WTC11 (cell line): ENCODE data around the gene KLHL29. TPM values are rescaled to one million over a fixed set of nuclear protein-coding genes. Genes with fewer than 3 reads are reported as not detected.
"Not testable (repeated sequence)": the region's sequence is repeated elsewhere in the genome, so short reads cannot be mapped to it uniquely, and the experiment has no call there.

Source experiments
- ATAC-seq: fragments of 200-7000 bp; cut with Tn5 transposase; 2 replicates; pipeline ENCODE4 v1.10.0; 2021; ENCODE audit warnings: mild to moderate bottlenecking, moderate library complexity
- CTCF ChIA-PET: fragments of 300-600 bp; sonication (Branson Sonifier 250); formaldehyde crosslinking; loops from one replicate; lab custom pipeline; 2021; ENCODE audit warnings: antibody characterized with exemption; lab: Charles Lee
- POLR2A ChIA-PET: fragments of 350-600 bp; sonication (Branson Sonifier 250); formaldehyde crosslinking; loops from one replicate; lab custom pipeline; 2021; ENCODE audit warnings: antibody characterized with exemption; lab: Charles Lee
- DNase-seq: peaks from one replicate; pipeline ENCODE4 v3.0.0; 2021; ENCODE audit warnings: low spot score
- H3K27ac Mint-ChIP-seq: 2 replicates; pipeline ENCODE4 v1.8.0; 2021; ENCODE audit warnings: mixed read lengths
- H3K27me3 Mint-ChIP-seq: 2 replicates; pipeline ENCODE4 v1.8.0; 2021; ENCODE audit warnings: low read depth, mild to moderate bottlenecking, moderate library complexity, mixed read lengths
- H3K36me3 Mint-ChIP-seq: 2 replicates; pipeline ENCODE4 v1.8.0; 2021; ENCODE audit warnings: mixed read lengths
- H3K4me1 Mint-ChIP-seq: 2 replicates; pipeline ENCODE4 v1.8.0; 2022; ENCODE audit warnings: mixed read lengths
- H3K4me3 Mint-ChIP-seq: 2 replicates; pipeline ENCODE4 v1.8.0; 2021; ENCODE audit warnings: mild to moderate bottlenecking, moderate library complexity, mixed read lengths
- H3K9me3 Mint-ChIP-seq: 2 replicates; pipeline ENCODE4 v1.8.0; 2021; ENCODE audit warnings: mixed read lengths
- ATF1 ChIP-seq: sonication (generic); formaldehyde crosslinking; IDR thresholded peaks from 2 replicates; pipeline ENCODE4 v1.8.1; 2023; ENCODE audit warnings: mild to moderate bottlenecking, moderate library complexity, missing genetic modification reagents
- ELF4 ChIP-seq: sonication (generic); formaldehyde crosslinking; IDR thresholded peaks from 2 replicates; pipeline ENCODE4 v1.8.1; 2022; ENCODE audit warnings: low read depth, mild to moderate bottlenecking, moderate library complexity, missing genetic modification reagents
- ETV6 ChIP-seq: sonication (generic); formaldehyde crosslinking; IDR thresholded peaks from 2 replicates; pipeline ENCODE4 v1.8.1; 2022; ENCODE audit warnings: mild to moderate bottlenecking, missing genetic modification reagents
- FOXK1 ChIP-seq: sonication (generic); formaldehyde crosslinking; IDR thresholded peaks from 2 replicates; pipeline ENCODE4 v1.8.0; 2022; ENCODE audit warnings: mild to moderate bottlenecking, moderate library complexity, missing genetic modification reagents
- GRHL2 ChIP-seq: fragments of 250-450 bp; sonication (Bioruptor Pico); IDR thresholded peaks from 2 replicates; pipeline ENCODE4 v1.8.0; 2022; ENCODE audit warnings: mild to moderate bottlenecking, moderate library complexity; ENCODE audit not compliant: insufficient replicate concordance, severe bottlenecking
- MXD4 ChIP-seq: fragments of 250-450 bp; sonication (Bioruptor Pico); IDR thresholded peaks from 2 replicates; pipeline ENCODE4 v1.8.0; 2021; ENCODE audit warnings: mild to moderate bottlenecking, moderate library complexity, borderline replicate concordance
- MYBL2 ChIP-seq: sonication (generic); formaldehyde crosslinking; IDR thresholded peaks from 2 replicates; pipeline ENCODE4 v1.8.1; 2023; ENCODE audit warnings: mild to moderate bottlenecking, moderate library complexity, missing genetic modification reagents
- NFATC4 ChIP-seq: fragments of 250-450 bp; sonication (Bioruptor Pico); IDR thresholded peaks from 2 replicates; pipeline ENCODE4 v1.9.0; 2021; ENCODE audit warnings: mild to moderate bottlenecking
- NFE2L1 ChIP-seq: sonication (generic); formaldehyde crosslinking; IDR thresholded peaks from 2 replicates; pipeline ENCODE4 v1.8.1; 2023; ENCODE audit warnings: missing genetic modification reagents
- RELA ChIP-seq: sonication (generic); formaldehyde crosslinking; IDR thresholded peaks from 2 replicates; pipeline ENCODE4 v1.8.1; 2022; ENCODE audit warnings: missing genetic modification reagents, mild to moderate bottlenecking, borderline replicate concordance
- RORB ChIP-seq: fragments of 250-450 bp; sonication (Bioruptor Pico); IDR thresholded peaks from 2 replicates; pipeline ENCODE4 v1.9.0; 2021; ENCODE audit warnings: mild to moderate bottlenecking
- SMAD4 ChIP-seq: sonication (generic); formaldehyde crosslinking; IDR thresholded peaks from 2 replicates; pipeline ENCODE4 v1.8.0; 2022; ENCODE audit warnings: mild to moderate bottlenecking, missing genetic modification reagents
- SOX15 ChIP-seq: fragments of 250-450 bp; sonication (Bioruptor Pico); IDR thresholded peaks from 2 replicates; pipeline ENCODE4 v1.9.0; 2021; ENCODE audit warnings: mild to moderate bottlenecking
- TCF7 ChIP-seq: sonication (generic); formaldehyde crosslinking; IDR thresholded peaks from 2 replicates; pipeline ENCODE4 v1.8.0; 2022; ENCODE audit warnings: mild to moderate bottlenecking, low read depth, missing genetic modification reagents, moderate library complexity
- total RNA-seq: library from RNA; stranded (reverse); gene quantifications from 3 replicates; pipeline ENCODE4 v1.2.3, GENCODE V29; 2021
- TF ChIP-seq, protein P1 (sequence below): sonication (generic); formaldehyde crosslinking; IDR thresholded peaks from 2 replicates; pipeline ENCODE4 v1.8.0; 2022; ENCODE audit warnings: mild to moderate bottlenecking, missing genetic modification reagents
- TF ChIP-seq, protein P2 (sequence below): fragments of 250-450 bp; sonication (Bioruptor Pico); IDR thresholded peaks from 2 replicates; pipeline ENCODE4 v1.9.0; 2021; ENCODE audit warnings: mild to moderate bottlenecking
- TF ChIP-seq, protein P3 (sequence below): sonication (generic); formaldehyde crosslinking; IDR thresholded peaks from 2 replicates; pipeline ENCODE4 v1.8.0; 2023; ENCODE audit warnings: mild to moderate bottlenecking, missing genetic modification reagents
- TF ChIP-seq, protein P4 (sequence below): sonication (generic); formaldehyde crosslinking; IDR thresholded peaks from 2 replicates; pipeline ENCODE4 v1.8.1; 2023; ENCODE audit warnings: mild to moderate bottlenecking, missing genetic modification reagents
- TF ChIP-seq, protein P5 (sequence below): sonication (generic); formaldehyde crosslinking; IDR thresholded peaks from 2 replicates; pipeline ENCODE4 v1.8.1; 2023; ENCODE audit warnings: mild to moderate bottlenecking, missing genetic modification reagents
- TF ChIP-seq, protein P6 (sequence below): sonication (generic); formaldehyde crosslinking; IDR thresholded peaks from 2 replicates; pipeline ENCODE4 v1.8.0; 2022; ENCODE audit warnings: mild to moderate bottlenecking, missing genetic modification reagents

KLHL29 gene
- total RNA-seq, 1 experiment from 2014 or later: 7.1 TPM

DNA sequence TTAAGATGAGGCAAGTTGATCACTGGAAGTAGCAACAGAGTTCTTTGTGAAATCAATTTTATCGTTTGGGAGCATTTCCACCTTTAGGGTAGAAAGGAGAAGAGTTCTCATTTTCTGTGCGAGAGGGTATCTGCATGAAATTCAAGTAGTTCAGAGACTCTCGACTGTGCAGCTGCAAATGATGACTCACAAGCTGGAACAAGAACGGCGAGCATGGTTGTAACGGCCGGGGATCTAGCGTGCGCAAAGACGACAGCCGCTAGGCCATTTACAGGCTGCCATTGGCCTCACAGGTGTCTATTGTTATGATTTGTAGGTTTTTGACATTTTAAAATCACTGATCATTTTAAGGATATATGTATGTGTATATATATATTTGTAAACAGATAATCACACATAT lies 5.2 kb downstream of the KLHL29 start:
- peaks cover 34% of the 10 kb centered on the region for H3K27me3 Mint-ChIP-seq
- POLR2A ChIA-PET: no interaction called here

DNA sequence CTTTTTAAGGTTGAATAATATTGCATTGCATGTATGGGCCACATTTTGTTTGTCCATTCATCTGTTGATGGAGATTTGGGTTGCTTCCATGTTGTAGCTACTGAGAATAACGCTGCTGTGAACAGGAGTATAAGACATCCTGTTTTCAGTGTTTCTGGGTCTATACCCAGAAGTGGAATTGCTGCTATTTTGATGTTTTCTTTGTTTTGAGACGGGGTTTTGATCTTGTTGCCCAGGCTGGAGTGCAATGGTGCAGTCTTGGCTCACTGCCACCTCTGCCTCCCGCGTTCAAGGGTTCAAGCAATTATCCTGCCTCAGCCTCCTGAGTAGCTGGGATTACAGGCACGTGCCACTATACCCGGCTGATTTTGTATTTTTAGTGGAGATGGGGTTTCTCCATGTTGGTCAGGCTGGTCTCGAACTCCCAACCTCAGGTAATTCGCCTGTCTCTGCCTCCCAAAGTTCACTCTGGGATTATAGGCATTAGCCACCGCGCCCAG lies 6.3 kb downstream of the KLHL29 start:
- DNase-seq, ATAC-seq, H3K27ac Mint-ChIP-seq, POLR2A ChIA-PET, H3K36me3 Mint-ChIP-seq, CTCF ChIA-PET, H3K9me3 Mint-ChIP-seq, H3K4me3 Mint-ChIP-seq: not testable (repeated sequence)
- Mint-ChIP-seq H3K4me1 (peaks cover 57% of the 10 kb centered on the region), H3K27me3 (peaks cover 28% of the 10 kb centered on the region)

More for the DNA sequence above, 5.2 kb downstream of the KLHL29 start:
- no peak overlapping the region for H3K4me3 Mint-ChIP-seq
- H3K36me3 Mint-ChIP-seq: no peaks in the 10 kb centered on the region
- CTCF ChIA-PET: no interaction called here
- no peaks in the 10 kb centered on the region for H3K9me3 Mint-ChIP-seq
- no peak for DNase-seq
- ATAC-seq: no peak
- TF ChIP-seq MXD4 (CRISPR knock-in tag): no peak
- TF ChIP-seq NFE2L1 (CRISPR knock-in tag): no peak
- TF ChIP-seq, protein P1, sequence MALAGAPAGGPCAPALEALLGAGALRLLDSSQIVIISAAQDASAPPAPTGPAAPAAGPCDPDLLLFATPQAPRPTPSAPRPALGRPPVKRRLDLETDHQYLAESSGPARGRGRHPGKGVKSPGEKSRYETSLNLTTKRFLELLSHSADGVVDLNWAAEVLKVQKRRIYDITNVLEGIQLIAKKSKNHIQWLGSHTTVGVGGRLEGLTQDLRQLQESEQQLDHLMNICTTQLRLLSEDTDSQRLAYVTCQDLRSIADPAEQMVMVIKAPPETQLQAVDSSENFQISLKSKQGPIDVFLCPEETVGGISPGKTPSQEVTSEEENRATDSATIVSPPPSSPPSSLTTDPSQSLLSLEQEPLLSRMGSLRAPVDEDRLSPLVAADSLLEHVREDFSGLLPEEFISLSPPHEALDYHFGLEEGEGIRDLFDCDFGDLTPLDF (CRISPR knock-in tag): no peak
- no peak for TF ChIP-seq RELA (CRISPR knock-in tag)
- TF ChIP-seq, protein P2, sequence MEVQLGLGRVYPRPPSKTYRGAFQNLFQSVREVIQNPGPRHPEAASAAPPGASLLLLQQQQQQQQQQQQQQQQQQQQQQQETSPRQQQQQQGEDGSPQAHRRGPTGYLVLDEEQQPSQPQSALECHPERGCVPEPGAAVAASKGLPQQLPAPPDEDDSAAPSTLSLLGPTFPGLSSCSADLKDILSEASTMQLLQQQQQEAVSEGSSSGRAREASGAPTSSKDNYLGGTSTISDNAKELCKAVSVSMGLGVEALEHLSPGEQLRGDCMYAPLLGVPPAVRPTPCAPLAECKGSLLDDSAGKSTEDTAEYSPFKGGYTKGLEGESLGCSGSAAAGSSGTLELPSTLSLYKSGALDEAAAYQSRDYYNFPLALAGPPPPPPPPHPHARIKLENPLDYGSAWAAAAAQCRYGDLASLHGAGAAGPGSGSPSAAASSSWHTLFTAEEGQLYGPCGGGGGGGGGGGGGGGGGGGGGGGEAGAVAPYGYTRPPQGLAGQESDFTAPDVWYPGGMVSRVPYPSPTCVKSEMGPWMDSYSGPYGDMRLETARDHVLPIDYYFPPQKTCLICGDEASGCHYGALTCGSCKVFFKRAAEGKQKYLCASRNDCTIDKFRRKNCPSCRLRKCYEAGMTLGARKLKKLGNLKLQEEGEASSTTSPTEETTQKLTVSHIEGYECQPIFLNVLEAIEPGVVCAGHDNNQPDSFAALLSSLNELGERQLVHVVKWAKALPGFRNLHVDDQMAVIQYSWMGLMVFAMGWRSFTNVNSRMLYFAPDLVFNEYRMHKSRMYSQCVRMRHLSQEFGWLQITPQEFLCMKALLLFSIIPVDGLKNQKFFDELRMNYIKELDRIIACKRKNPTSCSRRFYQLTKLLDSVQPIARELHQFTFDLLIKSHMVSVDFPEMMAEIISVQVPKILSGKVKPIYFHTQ: no peak
- no peak for TF ChIP-seq ELF4 (CRISPR knock-in tag)
- no peak for TF ChIP-seq FOXK1
- TF ChIP-seq TCF7 (CRISPR knock-in tag): no peak
- no peak for TF ChIP-seq SOX15
- TF ChIP-seq, protein P3, sequence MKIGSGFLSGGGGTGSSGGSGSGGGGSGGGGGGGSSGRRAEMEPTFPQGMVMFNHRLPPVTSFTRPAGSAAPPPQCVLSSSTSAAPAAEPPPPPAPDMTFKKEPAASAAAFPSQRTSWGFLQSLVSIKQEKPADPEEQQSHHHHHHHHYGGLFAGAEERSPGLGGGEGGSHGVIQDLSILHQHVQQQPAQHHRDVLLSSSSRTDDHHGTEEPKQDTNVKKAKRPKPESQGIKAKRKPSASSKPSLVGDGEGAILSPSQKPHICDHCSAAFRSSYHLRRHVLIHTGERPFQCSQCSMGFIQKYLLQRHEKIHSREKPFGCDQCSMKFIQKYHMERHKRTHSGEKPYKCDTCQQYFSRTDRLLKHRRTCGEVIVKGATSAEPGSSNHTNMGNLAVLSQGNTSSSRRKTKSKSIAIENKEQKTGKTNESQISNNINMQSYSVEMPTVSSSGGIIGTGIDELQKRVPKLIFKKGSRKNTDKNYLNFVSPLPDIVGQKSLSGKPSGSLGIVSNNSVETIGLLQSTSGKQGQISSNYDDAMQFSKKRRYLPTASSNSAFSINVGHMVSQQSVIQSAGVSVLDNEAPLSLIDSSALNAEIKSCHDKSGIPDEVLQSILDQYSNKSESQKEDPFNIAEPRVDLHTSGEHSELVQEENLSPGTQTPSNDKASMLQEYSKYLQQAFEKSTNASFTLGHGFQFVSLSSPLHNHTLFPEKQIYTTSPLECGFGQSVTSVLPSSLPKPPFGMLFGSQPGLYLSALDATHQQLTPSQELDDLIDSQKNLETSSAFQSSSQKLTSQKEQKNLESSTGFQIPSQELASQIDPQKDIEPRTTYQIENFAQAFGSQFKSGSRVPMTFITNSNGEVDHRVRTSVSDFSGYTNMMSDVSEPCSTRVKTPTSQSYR (CRISPR knock-in tag): no peak
- no peak for TF ChIP-seq SMAD4
- TF ChIP-seq NFATC4: no peak
- no peak for TF ChIP-seq MYBL2
- no peak for TF ChIP-seq ATF1 (CRISPR knock-in tag)
- TF ChIP-seq ETV6 (CRISPR knock-in tag): no peak
- TF ChIP-seq, protein P4, sequence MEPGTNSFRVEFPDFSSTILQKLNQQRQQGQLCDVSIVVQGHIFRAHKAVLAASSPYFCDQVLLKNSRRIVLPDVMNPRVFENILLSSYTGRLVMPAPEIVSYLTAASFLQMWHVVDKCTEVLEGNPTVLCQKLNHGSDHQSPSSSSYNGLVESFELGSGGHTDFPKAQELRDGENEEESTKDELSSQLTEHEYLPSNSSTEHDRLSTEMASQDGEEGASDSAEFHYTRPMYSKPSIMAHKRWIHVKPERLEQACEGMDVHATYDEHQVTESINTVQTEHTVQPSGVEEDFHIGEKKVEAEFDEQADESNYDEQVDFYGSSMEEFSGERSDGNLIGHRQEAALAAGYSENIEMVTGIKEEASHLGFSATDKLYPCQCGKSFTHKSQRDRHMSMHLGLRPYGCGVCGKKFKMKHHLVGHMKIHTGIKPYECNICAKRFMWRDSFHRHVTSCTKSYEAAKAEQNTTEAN (CRISPR knock-in tag): no peak
- TF ChIP-seq, protein P5, sequence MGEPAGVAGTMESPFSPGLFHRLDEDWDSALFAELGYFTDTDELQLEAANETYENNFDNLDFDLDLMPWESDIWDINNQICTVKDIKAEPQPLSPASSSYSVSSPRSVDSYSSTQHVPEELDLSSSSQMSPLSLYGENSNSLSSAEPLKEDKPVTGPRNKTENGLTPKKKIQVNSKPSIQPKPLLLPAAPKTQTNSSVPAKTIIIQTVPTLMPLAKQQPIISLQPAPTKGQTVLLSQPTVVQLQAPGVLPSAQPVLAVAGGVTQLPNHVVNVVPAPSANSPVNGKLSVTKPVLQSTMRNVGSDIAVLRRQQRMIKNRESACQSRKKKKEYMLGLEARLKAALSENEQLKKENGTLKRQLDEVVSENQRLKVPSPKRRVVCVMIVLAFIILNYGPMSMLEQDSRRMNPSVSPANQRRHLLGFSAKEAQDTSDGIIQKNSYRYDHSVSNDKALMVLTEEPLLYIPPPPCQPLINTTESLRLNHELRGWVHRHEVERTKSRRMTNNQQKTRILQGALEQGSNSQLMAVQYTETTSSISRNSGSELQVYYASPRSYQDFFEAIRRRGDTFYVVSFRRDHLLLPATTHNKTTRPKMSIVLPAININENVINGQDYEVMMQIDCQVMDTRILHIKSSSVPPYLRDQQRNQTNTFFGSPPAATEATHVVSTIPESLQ (CRISPR knock-in tag): no peak
- TF ChIP-seq GRHL2 (CRISPR knock-in tag): no peak
- TF ChIP-seq, protein P6, sequence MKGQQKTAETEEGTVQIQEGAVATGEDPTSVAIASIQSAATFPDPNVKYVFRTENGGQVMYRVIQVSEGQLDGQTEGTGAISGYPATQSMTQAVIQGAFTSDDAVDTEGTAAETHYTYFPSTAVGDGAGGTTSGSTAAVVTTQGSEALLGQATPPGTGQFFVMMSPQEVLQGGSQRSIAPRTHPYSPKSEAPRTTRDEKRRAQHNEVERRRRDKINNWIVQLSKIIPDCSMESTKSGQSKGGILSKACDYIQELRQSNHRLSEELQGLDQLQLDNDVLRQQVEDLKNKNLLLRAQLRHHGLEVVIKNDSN (CRISPR knock-in tag): no peak
- TF ChIP-seq RORB (CRISPR knock-in tag): no peak
- TF ChIP-seq, all 79 proteins: peak for 0
- H3K27ac Mint-ChIP-seq: no peak overlapping the region
- H3K4me1 Mint-ChIP-seq: peaks cover 57% of the 10 kb centered on the region
